GM11168 (cell line): Measurements from ENCODE around the gene DOK5.

ENCODE experiments used
- in situ Hi-C: fragments of 300-500 bp; cut with MboI; formaldehyde crosslinking; loops from one replicate; pipeline ENCODE4 v1.12.0; 2022; ENCODE audit warnings: low sequenced_read_pairs; ENCODE audit not compliant: unreplicated experiment

The DOK5 gene

GRCh38 chr20:54633374-54634355 is 158.3 kb downstream of the DOK5 start:
- in situ Hi-C loops: loop anchor here (25.0 kb wide), 1 partner anchor 521 kb away; no protein-coding TSS in a partner anchor

- in situ Hi-C loops: loop anchor here (25.0 kb wide), 1 partner anchor 524 kb away; no protein-coding TSS in a partner anchor
These were observed 161.2 kb downstream of the DOK5 start for GRCh38 chr20:54636575-54636974.

DNA sequence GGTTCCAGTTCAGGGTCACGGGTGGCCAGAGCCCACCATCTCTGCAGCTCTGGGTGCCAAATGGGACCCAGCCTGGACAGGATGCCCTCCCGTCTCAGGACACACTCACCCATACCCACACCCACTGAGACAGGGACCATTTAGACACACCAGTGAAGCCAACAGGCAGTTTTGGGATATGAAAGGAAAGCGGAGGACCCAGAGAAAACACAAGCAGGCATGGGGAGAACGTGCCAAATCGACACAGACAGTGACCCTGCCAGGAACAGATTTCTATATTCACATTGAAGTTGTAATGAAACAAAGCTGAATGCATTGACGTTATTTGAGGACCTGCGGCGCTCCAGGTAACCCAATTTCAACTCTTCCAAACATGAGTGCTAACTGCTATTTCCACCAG is 164.5 kb downstream of the DOK5 start:
- in situ Hi-C loops: loop anchor here (10.0 to 25.0 kb wide), 2 partner anchors 415 to 528 kb away; no protein-coding TSS in a partner anchor

DNA sequence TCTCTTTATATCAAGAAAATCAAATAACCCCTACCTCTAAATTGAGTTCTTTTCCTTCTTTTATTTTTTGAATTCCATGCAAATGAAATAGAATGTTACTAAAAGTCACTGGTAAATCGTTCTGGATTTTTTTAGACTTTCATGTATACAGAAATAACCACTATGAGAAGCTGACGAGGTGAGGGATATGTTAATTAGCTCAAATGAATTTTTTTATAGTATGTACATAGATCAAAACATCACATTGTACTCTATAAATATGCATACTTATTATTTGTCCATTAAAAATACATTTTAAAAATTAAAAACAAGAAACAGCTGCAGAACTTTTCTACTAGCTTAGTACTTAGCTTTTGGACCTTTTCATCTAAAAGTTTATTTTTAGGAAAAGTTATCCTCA is 165.4 kb downstream of the DOK5 start:
- in situ Hi-C loops: loop anchor here (10.0 to 25.0 kb wide), 2 partner anchors 416 to 528 kb away; no protein-coding TSS in a partner anchor

GRCh38 chr20:54642864-54643667 is 167.7 kb downstream of the DOK5 start:
- in situ Hi-C loops: loop anchor here (10.0 to 25.0 kb wide), 2 partner anchors 418 to 531 kb away; no protein-coding TSS in a partner anchor

DNA sequence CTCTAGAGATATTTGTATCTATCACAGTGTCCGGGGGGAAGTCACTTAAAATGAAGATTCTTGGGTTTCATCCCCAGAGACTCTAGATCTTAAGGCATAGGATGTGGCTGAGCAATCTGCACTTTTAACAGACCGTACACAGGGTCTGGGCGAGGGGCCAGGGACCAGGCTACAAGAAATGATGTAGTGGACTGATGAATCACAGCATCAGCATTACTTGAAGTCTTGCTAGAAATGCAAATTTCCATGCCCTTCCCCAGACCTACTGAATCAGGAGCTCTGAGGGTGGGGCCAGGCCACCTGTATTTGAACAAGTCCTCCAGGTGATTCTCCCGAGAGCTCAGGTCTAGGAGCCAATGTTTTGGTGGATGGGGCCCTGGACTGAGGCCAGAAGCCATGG is 168.4 kb downstream of the DOK5 start:
- in situ Hi-C loops: loop anchor here (10.0 to 25.0 kb wide), 2 partner anchors 419 to 531 kb away; no protein-coding TSS in a partner anchor

DNA sequence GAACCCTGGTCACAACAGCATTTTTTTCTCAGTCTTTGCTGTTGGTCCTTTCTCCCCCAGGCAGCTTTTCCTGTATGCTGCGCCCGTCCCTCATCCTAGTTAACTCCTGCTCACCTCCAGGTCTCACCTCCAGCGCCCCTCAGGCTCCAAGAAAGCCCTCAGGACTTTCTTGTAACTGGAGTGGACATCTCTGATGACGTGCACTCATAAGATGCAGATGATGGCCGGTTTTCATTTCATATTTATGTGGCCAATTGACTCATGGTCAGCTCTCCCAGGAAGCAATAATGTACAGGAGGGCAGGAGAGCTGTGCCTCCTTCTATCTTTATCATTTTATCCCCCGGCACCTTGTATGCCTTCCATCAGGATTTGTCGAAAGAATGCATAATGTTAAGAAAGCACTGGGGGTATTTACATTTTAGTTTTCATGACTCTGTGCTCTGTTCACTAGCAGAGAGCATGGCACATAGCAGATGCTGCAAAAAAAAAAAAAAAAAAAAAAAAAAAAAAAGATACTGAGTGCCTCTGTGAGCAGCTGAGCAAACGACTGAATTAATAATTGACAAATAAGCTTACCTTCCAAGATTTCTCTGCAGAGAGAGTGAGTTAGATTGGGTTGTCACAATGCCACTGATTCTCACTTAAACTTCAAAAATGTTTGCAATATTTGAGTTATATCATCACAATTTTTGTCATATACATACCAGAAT is 170.2 kb downstream of the DOK5 start:
- in situ Hi-C loops: loop anchor here (10.0 to 25.0 kb wide), 2 partner anchors 421 to 533 kb away; no protein-coding TSS in a partner anchor

- in situ Hi-C loops: loop anchor here (10.0 to 25.0 kb wide), 2 partner anchors 421 to 534 kb away; no protein-coding TSS in a partner anchor
These were observed 170.7 kb downstream of the DOK5 start for GRCh38 chr20:54646156-54646517.

- in situ Hi-C loops: loop anchor here (10.0 to 25.0 kb wide), 2 partner anchors 424 to 536 kb away; no protein-coding TSS in a partner anchor
These were observed 173.2 kb downstream of the DOK5 start for GRCh38 chr20:54648421-54649142.

DNA sequence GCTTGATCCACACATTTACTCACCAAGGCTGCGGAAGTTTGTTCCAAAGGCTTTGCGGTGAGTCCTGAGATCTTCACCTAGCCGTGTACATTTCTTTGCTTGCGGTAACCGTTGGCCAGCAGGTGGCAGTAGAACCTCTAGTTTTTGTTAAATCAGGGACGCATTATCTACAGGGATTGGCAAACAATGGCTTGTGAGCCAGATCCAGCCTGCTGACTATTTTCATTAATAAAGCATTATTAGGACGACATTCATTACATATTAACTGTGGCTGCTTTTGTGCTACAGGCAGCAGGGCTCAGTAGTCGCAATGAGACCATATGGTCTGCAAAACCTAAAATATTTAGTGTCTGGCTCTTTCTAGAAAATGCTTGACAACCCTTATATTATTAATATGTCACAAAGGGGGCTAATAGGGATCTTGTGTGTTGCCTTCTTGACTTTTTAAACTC is 174.1 kb downstream of the DOK5 start:
- in situ Hi-C loops: loop anchor here (10.0 to 25.0 kb wide), 2 partner anchors 425 to 537 kb away; no protein-coding TSS in a partner anchor

DNA sequence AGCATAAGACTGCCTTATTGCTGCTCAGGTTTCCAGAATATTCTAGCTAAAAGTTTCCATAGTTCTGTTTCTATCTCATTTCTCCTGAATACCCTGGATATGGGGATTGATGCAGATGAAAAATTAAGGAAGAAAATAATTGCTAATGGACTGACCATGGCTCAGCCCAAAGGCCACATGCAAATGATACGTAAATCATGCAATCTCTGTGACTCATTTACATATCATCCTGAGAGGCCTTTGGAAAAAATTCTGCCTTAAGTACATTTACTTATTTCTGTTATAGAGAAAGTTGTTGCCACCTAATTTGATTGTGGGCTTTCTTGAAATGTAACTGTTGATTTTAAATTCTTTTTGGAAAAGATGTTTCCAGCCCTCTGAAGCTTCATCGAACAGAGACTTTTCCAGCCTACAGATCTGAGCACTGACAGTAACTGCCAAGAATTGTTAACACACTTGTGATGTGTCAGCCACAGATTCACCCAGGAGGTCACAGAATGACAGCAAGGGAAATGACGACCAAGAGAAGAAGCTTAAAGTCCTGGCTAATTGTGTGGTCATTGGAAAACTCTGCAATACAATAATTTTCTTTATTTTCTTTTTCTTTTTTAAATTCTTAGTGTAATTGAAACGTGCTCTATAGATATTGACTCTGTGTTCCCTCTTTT is 174.8 kb downstream of the DOK5 start:
- in situ Hi-C loops: no loop called here

GRCh38 chr20:54651252-54651651 is 175.9 kb downstream of the DOK5 start:
- in situ Hi-C loops: no loop called here

DNA sequence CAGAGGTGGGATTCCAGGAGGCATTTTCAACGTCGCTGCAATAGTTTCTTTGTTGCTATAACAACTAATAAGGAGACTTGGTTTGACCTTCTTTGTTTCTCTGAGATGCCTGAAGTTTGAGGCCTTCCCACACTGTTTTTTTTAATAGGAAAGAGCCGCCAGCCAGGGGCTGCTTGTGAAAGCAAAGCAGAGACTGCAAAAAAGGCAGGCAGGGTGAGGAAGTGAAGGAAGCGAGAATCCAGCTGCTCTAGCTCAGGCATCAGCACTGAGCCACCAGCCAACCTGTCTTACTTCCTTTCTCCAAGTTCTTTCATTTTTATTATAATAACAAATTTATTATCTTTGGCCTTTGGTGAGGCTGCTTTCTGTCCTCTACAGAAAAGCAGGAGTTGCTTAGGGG is 179.1 kb downstream of the DOK5 start:
- in situ Hi-C loops: no loop called here

- in situ Hi-C loops: no loop called here
These were observed 182.0 kb downstream of the DOK5 start for GRCh38 chr20:54657268-54657826.

DNA sequence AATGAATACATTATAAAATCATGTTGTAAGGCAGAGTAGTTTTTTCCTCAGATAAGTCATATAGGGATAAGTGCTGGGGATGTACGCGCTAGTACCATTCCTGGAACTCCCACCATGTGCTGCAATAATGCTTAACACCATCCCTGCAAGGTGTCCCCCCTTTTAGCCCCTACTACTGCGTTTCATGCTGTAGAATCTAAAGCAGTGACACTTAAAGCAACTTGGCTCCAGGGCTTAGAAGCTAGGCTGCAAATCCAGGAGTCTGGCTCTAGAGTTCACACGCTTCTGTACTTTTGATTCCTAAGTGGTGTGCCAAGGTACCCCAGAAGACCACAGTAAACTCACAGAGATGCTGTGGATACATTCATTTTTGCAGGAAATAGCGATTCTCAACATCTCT is 183.1 kb downstream of the DOK5 start:
- in situ Hi-C loops: no loop called here

DNA sequence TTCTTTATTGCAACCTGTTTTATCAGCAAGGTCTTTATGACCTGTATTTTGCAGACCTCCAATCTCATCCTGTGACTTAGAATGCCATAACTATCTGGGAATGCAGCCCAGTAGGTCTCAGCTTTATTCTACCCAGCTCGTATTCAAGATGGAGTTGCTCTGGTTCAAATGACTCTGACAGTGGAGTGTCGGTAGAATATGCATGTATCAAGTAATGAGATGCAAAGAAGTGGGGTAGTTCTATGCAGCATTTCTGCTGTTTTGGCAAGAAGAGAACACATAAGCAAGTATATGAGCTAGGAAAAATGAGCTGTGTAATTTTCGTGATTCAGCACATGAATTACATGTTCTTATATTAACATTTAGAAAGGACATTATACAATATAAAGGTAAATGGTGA is 185.9 kb downstream of the DOK5 start:
- in situ Hi-C loops: no loop called here

GRCh38 chr20:54661880-54662465 is 186.6 kb downstream of the DOK5 start:
- in situ Hi-C loops: no loop called here

GRCh38 chr20:54665812-54666211 is 190.4 kb downstream of the DOK5 start:
- in situ Hi-C loops: no loop called here
